ENCODE results near the gene ABHD17A. TPM values are rescaled to one million over a fixed set of nuclear protein-coding genes. Genes with fewer than 3 reads are reported as not detected.

Gene ABHD17A
- total and polyA plus RNA-seq, 9 of the 15 experiments (the other 6 are each of a cell fraction or from before 2014, with no cell fraction given), result 0.04 to 135 (median 21.8) TPM; not detected in 1

- TF ChIP-seq BRF2 (IDR thresholded peaks at IDR 0.05; ENCODE audit: borderline replicate concordance, insufficient read depth, insufficient read length) (no peak), BCOR (IDR thresholded peaks at IDR 0.05) (peak; percentile 72; the same call in 1 of the 2 replicates), NEUROD1 (IDR thresholded peaks at IDR 0.05; ENCODE audit: borderline replicate concordance, low read depth, low read length, partially characterized antibody) (peak; percentile 29), ZNF282 (CRISPR knock-in tag; IDR thresholded peaks at IDR 0.05) (no peak), PRMT5 (CRISPR knock-in tag; IDR thresholded peaks at IDR 0.05) (no peak), CEBPG (CRISPR knock-in tag; IDR thresholded peaks at IDR 0.05) (no peak), CEBPG (tag; conservative IDR thresholded peaks at IDR 0.05 in 1 of 2, IDR thresholded peaks at IDR 0.05 in 1 of 2) (no peak), SNIP1 (IDR thresholded peaks at IDR 0.05; ENCODE audit: low read depth) (no peak), PHB2 (IDR thresholded peaks at IDR 0.05; ENCODE audit: low read depth) (no peak), TBL1XR1 (IDR thresholded peaks at IDR 0.05; ENCODE audit: low read length in 2 of 2) (peak in 1 of 2 experiments; percentile 38; a peak in 1 of 4 replicates), POLR2AphosphoS2 (IDR thresholded peaks at IDR 0.05; ENCODE audit: low read length) (no peak), NKRF (IDR thresholded peaks at IDR 0.05; ENCODE audit: borderline replicate concordance) (no peak), AFF4 (CRISPR knock-in tag; IDR thresholded peaks at IDR 0.05) (0 out of 2 replicates have a peak, but pooled peaks have one; percentile 37), POLR3A (IDR thresholded peaks at IDR 0.05; ENCODE audit: borderline replicate concordance, extremely low read depth, insufficient read depth, insufficient read length) (no peak), GATA2 (CRISPR knock-in tag; IDR thresholded peaks at IDR 0.05) (no peak), HMBOX1 (IDR thresholded peaks at IDR 0.05) (no peak), NELFE (IDR thresholded peaks at IDR 0.05; ENCODE audit: insufficient read depth, insufficient read length) (no peak), FOXJ3 (CRISPR knock-in tag; IDR thresholded peaks at IDR 0.05) (no peak), HCFC1 (IDR thresholded peaks at IDR 0.05; ENCODE audit: low read depth, low read length) (peak; percentile 73), RB1 (IDR thresholded peaks at IDR 0.05; ENCODE audit: low read depth) (peak; percentile 99), MIER1 (IDR thresholded peaks at IDR 0.05; ENCODE audit: low read depth) (no peak), ZNF780A (CRISPR knock-in tag; IDR thresholded peaks at IDR 0.05) (no peak)
These were observed 36.7 kb downstream of the ABHD17A start, which contains the start of gene REXO1 (continued) for GRCh38 chr19:1848399-1849131.

Measured in K562 (cell line).